Sigmoid colon (tissue), 7 donors: ENCODE measurements around the gene PKLR. TPM values are rescaled to one million over a fixed set of nuclear protein-coding genes. Genes with fewer than 3 reads are reported as not detected.

Experiments used
- DNase-seq: peaks from one replicate; pipeline ENCODE4 v3.0.0-alpha.2; 2019
- H3K27ac ChIP-seq, 4 donors: fragments of 200-600 bp; sonication (generic); one replicate each; pipeline ENCODE4 v1.5.1; 2016 to 2019; ENCODE audit warnings: mild to moderate bottlenecking in 1 of 4
- H3K27me3 ChIP-seq, 3 donors: fragments of 200-600 bp; sonication (generic); one replicate each; pipeline ENCODE4 v1.5.1; 2019; ENCODE audit warnings: mild to moderate bottlenecking in 1 of 3
- H3K36me3 ChIP-seq, 4 donors: fragments of 200-600 bp; sonication (generic); one replicate each; pipeline ENCODE4 v1.5.1; 2016 to 2019
- H3K4me1 ChIP-seq, 4 donors: fragments of 200-600 bp; sonication (generic); one replicate each; pipeline ENCODE4 v1.5.1; 2017 to 2019
- H3K4me3 ChIP-seq, 4 donors: fragments of 200-600 bp; sonication (generic); one replicate each; pipeline ENCODE4 v1.5.1; 2017 to 2019; ENCODE audit warnings: mild to moderate bottlenecking in 2 of 4, moderate library complexity in 1 of 4
- H3K9me3 ChIP-seq, 4 donors: fragments of 200-600 bp in 3 of 4; sonication (generic) in 3 of 4; one replicate each; pipeline versions ENCODE4 v1.5.1 to v1.6.1; 2013 to 2019
- CTCF ChIP-seq, 4 experiments: fragments of 450-650 bp in 3 of 4; fragments of 200-600 bp in 1 of 4; IDR thresholded peaks; one replicate each; pipeline ENCODE4 v1.5.1; 2016 to 2019; ENCODE audit warnings: antibody characterized with exemption in 4 of 4, mild to moderate bottlenecking in 3 of 4, moderate library complexity in 2 of 4
- EP300 ChIP-seq, 4 donors: sonication (generic); formaldehyde crosslinking; IDR thresholded peaks; one replicate each; pipeline ENCODE4 v1.6.1; 2017; ENCODE audit warnings: antibody characterized with exemption in 4 of 4
- POLR2A ChIP-seq, 2 donors: fragments of 450-650 bp; IDR thresholded peaks; one replicate each; pipeline ENCODE4 v1.6.1; 2016; ENCODE audit warnings: antibody characterized with exemption in 2 of 2, mild to moderate bottlenecking in 2 of 2, moderate library complexity in 2 of 2
- POLR2AphosphoS5 ChIP-seq, 4 donors: sonication (generic); formaldehyde crosslinking; IDR thresholded peaks; one replicate each; pipeline ENCODE4 v1.6.1; 2017; ENCODE audit warnings: antibody characterized with exemption in 4 of 4
- WGBS, 2 donors: extraction: QIAGEN DNeasy Blood & Tissue Kit; methylation state at CpG; one replicate each; pipeline ENCODE4 v1.1.7; 2013; 5-methylcytosine and 5-hydroxymethylcytosine counted together
- intact Hi-C: fragments of 100-400 bp; cut with DNase I; formaldehyde crosslinking; loops from one replicate; pipeline ENCODE4 v1.15.1; 2023
- polyA plus RNA-seq, 3 donors: library from polyadenylated mRNA; stranded (reverse); fragments of 200-250 nt; gene quantifications; one replicate each; pipeline ENCODE4 v1.2.3, GENCODE V29; 2013
- total RNA-seq, 4 donors: library from RNA; depleted of rRNA; stranded (reverse); fragments of >200 nt; gene quantifications; one replicate each; pipeline ENCODE4 v1.1.0, GENCODE V29; 2016
- donor health status: healthy with polysubstance abuse.
- donor health status: Bipolar disorder and iron deficiency.
- donor health status: healthy.

Gene PKLR
- total and polyA plus RNA-seq, 7 donors: under 0.01 to 0.69 (median 0.38) TPM; not detected in 4

- intact Hi-C loops: no loop called here
- no peak for DNase-seq
- Histone ChIP-seq H3K36me3 (peaks cover 5 to 26% (median 10%) of the 10 kb centered on the region in 4 donors), H3K9me3 (no peaks in the 10 kb centered on the region), H3K4me1 (peaks cover 7 to 43% (median 35%) of the 10 kb centered on the region in 4 donors), H3K27me3 (no peaks in the 10 kb centered on the region), H3K4me3 (peak overlapping the region; percentile 56 to 70 (median 66)), H3K27ac (peak overlapping the region; percentile 87 to 96 (median 95))
- TF ChIP-seq CTCF (IDR thresholded peaks at IDR 0.05): no peak
- TF ChIP-seq POLR2A (IDR thresholded peaks at IDR 0.05): no peak
- no peak for TF ChIP-seq POLR2AphosphoS5 (IDR thresholded peaks at IDR 0.05)
- no peak for TF ChIP-seq EP300 (IDR thresholded peaks at IDR 0.05)
- WGBS, 2 donors: 65 to 66% methylated on average over 8 of the region's 8 CpGs
Measured at GRCh38 chr1:155245163-155245524, 56.1 kb downstream of the PKLR start.

GRCh38 chr1:155244368-155245162, 56.7 kb downstream of the PKLR start:
- Histone ChIP-seq H3K36me3 (peaks cover 5 to 30% (median 10%) of the 10 kb centered on the region in 4 donors), H3K4me1 (peaks cover 7 to 43% (median 37%) of the 10 kb centered on the region in 4 donors), H3K27ac (peak overlapping the region; percentile 87 to 96 (median 95)), H3K9me3 (no peaks in the 10 kb centered on the region), H3K27me3 (no peaks in the 10 kb centered on the region), H3K4me3 (peak overlapping the region; percentile 56 to 70 (median 66))
- intact Hi-C loops: loop anchor here (5.0 kb wide), 1 partner anchor 37 kb away; the partner anchor contains the start of genes MTX1 and THBS3
- TF ChIP-seq CTCF (IDR thresholded peaks at IDR 0.05): peak; percentile 17 to 94 (median 94)
- TF ChIP-seq POLR2AphosphoS5 (IDR thresholded peaks at IDR 0.05): peak; percentile 83 to 95 (median 95)
- peak; percentile 90 to 91 for TF ChIP-seq POLR2A (IDR thresholded peaks at IDR 0.05)
- peak in 2 of 4 donors; percentile 37 to 67 for TF ChIP-seq EP300 (IDR thresholded peaks at IDR 0.05)
- 1% methylated on average over 53 of the region's 53 CpGs for WGBS, 2 donors
- peak; percentile 100 for DNase-seq

- intact Hi-C loops: loop anchor here (5.0 kb wide), 1 partner anchor 36 kb away; the partner anchor contains the start of genes MTX1 and THBS3
- DNase-seq: no peak
- H3K9me3 ChIP-seq: no peaks in the 10 kb centered on the region
- H3K36me3 ChIP-seq: peaks cover under 1 to 26% (median 7%) of the 10 kb centered on the region in 4 donors
- no peak for TF ChIP-seq CTCF (IDR thresholded peaks at IDR 0.05)
- TF ChIP-seq POLR2A (IDR thresholded peaks at IDR 0.05): no peak
- no peak for TF ChIP-seq POLR2AphosphoS5 (IDR thresholded peaks at IDR 0.05)
- TF ChIP-seq EP300 (IDR thresholded peaks at IDR 0.05): no peak
- peak overlapping the region; percentile 87 to 96 (median 95) for H3K27ac ChIP-seq
- 22 to 68% methylated on average over 3 of the region's 3 CpGs for WGBS, 2 donors
- peaks cover 7 to 43% (median 37%) of the 10 kb centered on the region in 4 donors for H3K4me1 ChIP-seq
- peak overlapping the region in 2 of 4 donors; percentile 68 to 70 for H3K4me3 ChIP-seq
- H3K27me3 ChIP-seq: no peaks in the 10 kb centered on the region
Measured at GRCh38 chr1:155242805-155243358, 58.4 kb downstream of the PKLR start.

DNA sequence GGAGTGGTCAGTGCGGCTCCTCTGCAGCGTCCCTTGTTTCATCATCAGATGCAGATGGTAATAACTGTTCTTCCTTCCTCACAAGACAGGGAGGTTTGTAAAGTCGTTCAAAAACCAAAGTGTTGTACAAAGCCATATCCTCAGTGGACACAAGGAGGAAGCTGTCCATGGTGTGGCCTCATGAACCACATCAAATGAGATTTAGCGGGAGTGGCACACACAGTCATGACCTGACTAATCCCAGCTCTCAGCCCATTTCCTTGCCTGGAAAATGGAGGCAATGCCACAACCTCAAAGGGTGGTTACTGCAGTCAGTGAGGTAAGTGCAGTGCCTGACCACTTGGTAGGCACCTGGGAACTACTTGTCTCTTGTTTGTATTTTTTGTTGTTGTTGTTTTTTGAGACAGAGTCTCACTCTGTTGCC, 59.4 kb downstream of the PKLR start:
- Histone ChIP-seq H3K36me3 (peaks cover 0 to 26% (median 5%) of the 10 kb centered on the region in 4 donors), H3K27ac (peak overlapping the region; percentile 34 to 49 (median 44)), H3K4me1 (peaks cover 7 to 43% (median 37%) of the 10 kb centered on the region in 4 donors), H3K9me3 (no peaks in the 10 kb centered on the region), H3K4me3 (no peak overlapping the region), H3K27me3 (no peaks in the 10 kb centered on the region)
- WGBS, 2 donors: 63 to 65% methylated on average over 4 of the region's 4 CpGs
- no peak for TF ChIP-seq CTCF (IDR thresholded peaks at IDR 0.05)
- no peak for TF ChIP-seq POLR2AphosphoS5 (IDR thresholded peaks at IDR 0.05)
- TF ChIP-seq POLR2A (IDR thresholded peaks at IDR 0.05): no peak
- no peak for TF ChIP-seq EP300 (IDR thresholded peaks at IDR 0.05)
- no peak for DNase-seq
- intact Hi-C loops: loop anchor here (5.0 kb wide), 1 partner anchor 35 kb away; the partner anchor contains the start of genes MTX1 and THBS3
